ENCODE measurements around the gene DCXR. TPM values are rescaled to one million over a fixed set of nuclear protein-coding genes. Genes with fewer than 3 reads are reported as not detected.
"Not testable (repeated sequence)": the region's sequence is repeated elsewhere in the genome, so short reads cannot be mapped to it uniquely, and the experiment has no call there.

The DCXR gene
- polyA plus RNA-seq, 4 donors: 79.6 to 138 (median 86.5) TPM

- DNase-seq (ENCODE audit: low read depth in 4 of 4, low spot score in 2 of 4): no peak
Measured at GRCh38 chr17:82045936-82046484, 8.5 kb upstream of the DCXR start.

- no peak for DNase-seq (ENCODE audit: low read depth in 4 of 4, low spot score in 2 of 4)
Measured at GRCh38 chr17:82043507-82043906, 6.0 kb upstream of the DCXR start.

- no peak for DNase-seq (ENCODE audit: low read depth in 4 of 4, low spot score in 2 of 4)
Measured at GRCh38 chr17:82042649-82043048, 5.2 kb upstream of the DCXR start.

GRCh38 chr17:82041144-82041814 is 3.8 kb upstream of the DCXR start:
- DNase-seq (ENCODE audit: low read depth in 4 of 4, low spot score in 2 of 4): no peak

- no peak for DNase-seq (ENCODE audit: low read depth in 4 of 4, low spot score in 2 of 4)
Measured at GRCh38 chr17:82039695-82040299, 2.3 kb upstream of the DCXR start.

DNA sequence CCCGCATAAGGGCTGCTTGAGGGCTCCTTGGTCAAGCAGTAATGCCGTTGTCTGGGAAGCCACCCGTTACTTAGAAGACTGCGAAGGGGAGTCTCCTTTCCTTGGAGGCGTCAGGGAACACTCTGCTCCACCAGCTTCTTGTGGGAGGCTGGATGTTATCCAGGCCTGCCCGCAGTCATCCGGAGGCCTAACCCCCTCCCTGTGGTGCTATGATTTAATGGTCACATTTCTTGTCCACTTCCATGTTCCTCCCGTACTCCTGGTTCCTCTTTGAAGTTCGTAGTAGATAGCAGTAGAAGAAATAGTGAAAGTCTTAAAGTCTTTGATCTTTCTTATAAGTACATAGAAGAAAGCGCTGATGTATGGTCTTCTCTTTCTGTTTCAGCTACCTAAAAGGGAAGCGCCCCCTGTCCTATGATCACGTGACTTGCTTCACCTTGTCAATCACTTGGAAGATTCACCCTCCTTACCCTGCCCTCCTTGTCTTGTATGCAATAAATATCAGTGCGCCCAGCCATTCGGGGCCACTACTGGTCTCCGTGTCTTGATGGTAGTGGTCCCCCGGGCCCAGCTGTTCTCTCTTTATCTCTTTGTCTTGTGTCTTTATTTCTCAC is 1.4 kb upstream of the DCXR start:
- DNase-seq (ENCODE audit: low read depth in 4 of 4, low spot score in 2 of 4): not testable (repeated sequence)

DNA sequence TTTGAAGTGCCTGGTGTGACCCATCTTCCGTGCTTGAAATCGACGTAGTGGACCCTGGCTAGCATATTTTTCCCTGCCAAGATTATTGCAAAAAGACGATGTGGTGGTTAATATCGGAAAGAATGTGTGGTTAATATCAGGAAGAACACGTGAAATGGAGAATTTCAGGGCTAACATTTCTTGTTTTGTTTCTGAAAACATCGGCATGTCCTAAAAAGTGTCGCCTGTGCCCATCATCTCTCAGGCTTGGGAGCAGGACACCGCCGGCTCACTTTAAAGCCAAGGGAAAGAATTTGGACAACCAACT is 345 bp upstream of the DCXR start:
- DNase-seq (ENCODE audit: low read depth in 4 of 4, low spot score in 2 of 4): no peak

DNA sequence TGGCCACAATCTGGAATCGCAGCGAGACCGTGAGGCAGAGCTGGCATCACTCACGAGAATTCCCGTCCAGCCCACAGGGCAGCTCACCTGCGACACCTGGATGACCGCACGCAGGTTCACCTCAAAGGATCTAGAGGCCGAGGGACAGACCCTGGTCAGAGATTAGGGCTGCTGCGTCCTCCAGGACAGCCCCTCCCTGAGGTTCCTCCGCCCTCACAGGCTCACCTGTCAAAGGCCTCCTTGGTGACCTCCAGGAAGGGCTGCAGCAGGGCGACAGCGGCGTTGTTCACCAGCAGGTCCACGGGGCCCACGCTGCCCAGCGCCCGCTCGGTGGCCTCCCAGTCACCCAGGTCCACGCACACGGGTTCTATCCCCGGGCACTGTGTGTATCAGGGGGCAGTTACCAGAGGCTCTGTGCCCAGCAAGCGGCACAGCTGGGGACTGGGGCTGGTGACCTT is 834 bp downstream of the DCXR start:
- DNase-seq (ENCODE audit: low read depth in 4 of 4, low spot score in 2 of 4): no peak

DNA sequence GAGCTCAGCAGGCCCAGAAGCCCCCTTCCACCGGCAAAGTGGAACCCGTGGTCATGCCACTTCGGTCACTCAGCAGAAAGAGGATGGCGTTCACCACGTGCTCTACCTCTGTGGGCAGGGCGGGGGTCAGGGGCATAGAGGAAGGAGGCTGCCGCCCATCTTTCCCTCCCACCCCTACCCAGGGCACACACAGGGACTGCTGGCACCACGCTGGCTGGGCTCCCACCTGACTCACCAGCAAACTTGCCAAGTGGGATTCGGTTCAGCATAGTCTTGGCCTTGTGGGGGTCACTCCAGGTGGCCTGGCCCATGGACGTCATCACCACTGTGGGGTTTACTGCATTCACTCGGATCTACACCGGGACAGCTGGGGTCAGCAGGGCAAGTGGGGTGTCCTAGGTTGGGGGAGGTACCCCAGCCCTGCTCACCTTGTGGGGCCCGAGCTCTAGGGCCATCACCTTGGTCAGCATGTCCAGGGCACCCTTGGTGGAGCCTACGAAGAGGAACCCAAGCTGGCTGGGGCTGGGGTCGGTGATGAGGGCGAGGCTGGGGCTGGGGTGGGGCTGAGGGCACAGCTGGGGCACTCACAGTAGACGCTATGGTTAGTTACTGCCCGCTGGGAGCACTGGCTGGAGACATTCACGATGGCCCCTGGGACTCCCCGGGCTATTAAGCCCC is 1.4 kb downstream of the DCXR start:
- DNase-seq (ENCODE audit: low read depth in 4 of 4, low spot score in 2 of 4): no peak

- DNase-seq (ENCODE audit: low read depth in 4 of 4, low spot score in 2 of 4): no peak
Measured at GRCh38 chr17:82035488-82035887, 2.0 kb downstream of the DCXR start.

DNA sequence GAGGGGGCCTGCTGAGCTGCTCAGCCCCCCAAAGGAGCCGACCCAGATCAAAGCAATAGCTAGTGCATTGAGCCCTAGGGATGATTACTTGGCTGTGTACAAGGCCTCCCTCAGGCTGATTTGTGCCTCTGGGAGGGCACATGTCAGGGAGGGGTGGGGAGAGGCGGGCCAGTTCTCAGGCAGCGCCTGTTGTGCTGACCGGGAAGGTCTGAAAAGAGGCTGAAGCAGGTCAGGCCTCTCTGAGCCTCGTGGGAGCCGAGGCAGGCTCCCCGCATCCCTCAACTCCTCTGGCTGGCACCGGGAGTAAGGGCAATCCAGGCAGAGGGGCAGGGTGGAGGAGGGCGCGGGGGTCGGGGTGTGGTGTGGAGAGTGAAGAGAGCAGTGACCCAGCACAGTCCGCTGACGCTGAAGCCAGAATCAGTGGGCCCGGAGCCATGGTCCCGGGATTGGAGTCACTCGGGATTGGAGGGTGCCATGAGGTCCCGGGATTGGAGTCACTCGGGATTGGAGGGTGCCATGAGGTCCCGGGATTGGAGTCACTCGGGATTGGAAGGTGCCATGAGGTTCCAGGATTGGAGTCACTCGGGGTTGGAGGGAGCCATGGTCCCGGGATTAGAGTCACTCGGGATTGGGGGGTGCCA is 3.0 kb downstream of the DCXR start:
- DNase-seq (ENCODE audit: low read depth in 4 of 4, low spot score in 2 of 4): no peak

- no peak for DNase-seq (ENCODE audit: low read depth in 4 of 4, low spot score in 2 of 4)
Measured at GRCh38 chr17:82033359-82034085, 4.0 kb downstream of the DCXR start.

GRCh38 chr17:82031885-82032627 is 5.4 kb downstream of the DCXR start:
- DNase-seq (ENCODE audit: low read depth in 4 of 4, low spot score in 2 of 4): no peak

- no peak for DNase-seq (ENCODE audit: low read depth in 4 of 4, low spot score in 2 of 4)
Measured at GRCh38 chr17:82031303-82031884, 6.1 kb downstream of the DCXR start, which contains the start of gene RAC3. RAC3 (plus strand) TSS chr17:82031678; CDS start chr17:82031762, 84 bp downstream.

DNA sequence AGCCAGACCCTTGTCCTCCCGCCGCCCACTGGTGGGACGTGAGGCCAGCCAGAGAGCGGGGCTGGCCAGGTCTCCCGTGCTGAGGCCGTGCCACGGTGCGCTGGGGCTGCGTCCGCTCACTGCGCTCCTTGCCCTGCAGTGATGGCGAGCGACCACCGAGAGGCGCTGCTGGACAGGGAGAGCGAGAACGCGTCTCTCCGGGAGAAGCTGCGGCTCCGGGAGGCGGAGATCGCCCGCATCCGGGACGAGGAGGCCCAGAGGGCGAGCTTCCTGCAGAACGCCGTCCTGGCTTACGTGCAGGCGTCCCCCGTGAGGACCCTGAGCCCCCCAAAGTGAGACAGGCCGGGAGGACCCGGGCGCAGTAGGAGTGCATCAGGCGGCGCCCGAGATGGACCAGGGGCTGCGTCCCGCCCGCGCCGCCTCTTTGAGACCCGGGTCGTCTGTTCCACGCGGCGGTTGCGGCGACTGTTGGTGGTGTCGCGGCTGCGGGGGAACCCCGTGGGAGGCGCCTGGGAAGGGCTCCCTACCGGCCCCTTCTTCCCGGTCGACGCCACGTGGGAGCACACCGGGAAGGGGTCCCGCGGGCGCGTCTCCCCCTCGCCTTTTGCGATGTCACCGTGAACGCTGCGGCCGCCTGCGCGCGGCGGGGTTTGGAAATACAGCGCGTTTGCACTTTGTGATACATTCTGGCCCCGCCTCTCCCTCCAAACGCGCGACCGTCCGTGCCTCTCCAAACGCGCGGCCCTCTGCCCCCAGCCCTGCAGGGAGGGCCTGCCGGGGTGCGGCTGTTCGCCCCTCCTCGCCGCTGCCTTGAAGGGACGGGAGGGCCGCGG is 6.8 kb downstream of the DCXR start:
- DNase-seq (ENCODE audit: low read depth in 4 of 4, low spot score in 2 of 4): no peak

DNA sequence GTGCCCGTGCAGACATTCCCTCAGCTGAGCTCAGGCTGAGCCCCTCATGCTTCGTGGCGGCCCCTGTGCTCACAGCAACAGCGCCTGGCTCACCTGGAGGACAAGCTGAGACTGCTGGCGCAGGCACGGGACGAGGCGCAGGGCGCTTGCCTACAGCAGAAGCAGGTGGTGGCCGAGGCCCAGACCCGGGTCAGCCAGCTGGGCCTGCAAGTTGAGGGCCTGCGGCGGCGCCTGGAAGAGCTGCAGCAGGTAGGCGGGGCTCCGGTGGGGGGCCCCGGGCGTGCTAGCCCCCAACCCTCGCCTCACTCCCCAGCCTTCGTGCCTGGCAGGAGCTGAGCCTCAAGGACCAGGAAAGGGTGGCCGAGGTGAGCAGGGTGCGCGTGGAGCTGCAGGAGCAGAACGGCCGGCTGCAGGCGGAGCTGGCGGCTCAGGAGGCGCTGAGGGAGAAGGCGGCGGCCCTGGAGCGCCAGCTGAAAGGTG is 7.5 kb downstream of the DCXR start:
- DNase-seq (ENCODE audit: low read depth in 4 of 4, low spot score in 2 of 4): no peak

DNA sequence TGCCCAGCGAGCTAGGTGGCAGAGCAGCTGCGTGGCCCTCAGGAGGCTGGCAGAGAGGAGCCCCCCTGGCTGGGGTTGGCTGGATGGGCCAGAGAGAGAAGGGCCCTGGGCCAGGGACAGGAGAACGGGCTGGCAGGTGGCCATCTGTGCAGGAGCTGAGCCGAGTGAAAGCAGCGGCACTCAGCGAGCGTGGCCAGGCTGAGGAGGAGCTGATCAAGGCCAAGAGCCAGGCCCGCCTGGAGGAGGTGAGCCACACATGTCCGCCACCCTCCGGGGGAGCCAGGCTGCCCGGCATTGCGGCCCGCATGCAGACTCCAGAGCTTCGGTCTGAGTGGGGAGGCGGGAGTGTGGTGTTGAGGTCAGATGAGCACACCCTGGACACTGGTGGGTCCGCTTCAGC is 8.1 kb downstream of the DCXR start:
- no peak for DNase-seq (ENCODE audit: low read depth in 4 of 4, low spot score in 2 of 4)

GRCh38 chr17:82028966-82029365 is 8.5 kb downstream of the DCXR start:
- no peak for DNase-seq (ENCODE audit: low read depth in 4 of 4, low spot score in 2 of 4)

Measured in left renal cortex interstitium (tissue), 4 donors.